HG03103 (cell line): ENCODE measurements around the gene SIN3A.
A peak's percentile ranks its signal among the peaks of the same experiment; 100 is the strongest.
"Not testable (repeated sequence)": the region's sequence is repeated elsewhere in the genome, so short reads cannot be mapped to it uniquely, and the experiment has no call there.

Source experiments
- ATAC-seq: cut with Tn5 transposase; IDR thresholded peaks from one replicate; pipeline ENCODE4 v1.9.1; 2021; ENCODE audit warnings: low read depth; ENCODE audit not compliant: unreplicated experiment

SIN3A gene

GRCh38 chr15:75358771-75359536 is 92.5 kb downstream of the SIN3A start:
- ATAC-seq, result no peak

GRCh38 chr15:75357976-75358673 is 93.4 kb downstream of the SIN3A start:
- no peak for ATAC-seq

- no peak for ATAC-seq
These were observed 95.0 kb downstream of the SIN3A start for GRCh38 chr15:75356517-75356916.

GRCh38 chr15:75356006-75356405 is 95.5 kb downstream of the SIN3A start:
- no peak for ATAC-seq

- ATAC-seq, result no peak
These were observed 96.1 kb downstream of the SIN3A start for GRCh38 chr15:75355369-75355768.

- no peak for ATAC-seq
These were observed 97.0 kb downstream of the SIN3A start for GRCh38 chr15:75354454-75354853.

GRCh38 chr15:75353604-75354003 is 97.9 kb downstream of the SIN3A start:
- ATAC-seq, result no peak

GRCh38 chr15:75352186-75353080 is 99.1 kb downstream of the SIN3A start:
- ATAC-seq, result no peak

GRCh38 chr15:75350601-75351361 is 100.7 kb downstream of the SIN3A start:
- ATAC-seq, result no peak

- ATAC-seq, result no peak
These were observed 101.5 kb downstream of the SIN3A start for GRCh38 chr15:75349851-75350588.

- ATAC-seq, result not testable (repeated sequence)
These were observed 102.2 kb downstream of the SIN3A start for GRCh38 chr15:75349351-75349669.

GRCh38 chr15:75348562-75349350 is 102.7 kb downstream of the SIN3A start:
- no peak for ATAC-seq

GRCh38 chr15:75348034-75348561 is 103.4 kb downstream of the SIN3A start:
- no peak for ATAC-seq

- peak; percentile 51 for ATAC-seq
These were observed 104.1 kb downstream of the SIN3A start for GRCh38 chr15:75347222-75348033.

GRCh38 chr15:75346796-75347221 is 104.7 kb downstream of the SIN3A start, which contains the start of gene NEIL1:
TSS of gene NEIL1 (plus strand) at chr15:75347039. CDS start at chr15:75348906, 1,867 bp downstream.
- ATAC-seq, result peak; percentile 18

GRCh38 chr15:75343953-75344352 is 107.5 kb downstream of the SIN3A start:
- ATAC-seq, result not testable (repeated sequence)

GRCh38 chr15:75342221-75342620 is 109.3 kb downstream of the SIN3A start:
- no peak for ATAC-seq
